ENCODE results near the gene P2RY14.
"Not testable (repeated sequence)": the region's sequence is repeated elsewhere in the genome, so short reads cannot be mapped to it uniquely, and the experiment has no call there.

P2RY14 gene

GRCh38 chr3:151197228-151197627 is 81.1 kb downstream of the P2RY14 start:
- Mint-ChIP-seq H3K36me3 (ENCODE audit: insufficient read depth) (peaks cover 35% of the 10 kb centered on the region), H3K9me3 (no peaks in the 10 kb centered on the region), H3K4me1 (ENCODE audit: low read depth in 2 of 2) (peaks cover 15 to 38% of the 10 kb centered on the region in 2 donors), H3K4me3 (no peak overlapping the region), H3K27me3 (no peaks in the 10 kb centered on the region), H3K27ac (peak overlapping the region in 1 of 2 donors; percentile 5)
- no peak for ATAC-seq (replicated peaks)
- DNase-seq: no peak

DNA sequence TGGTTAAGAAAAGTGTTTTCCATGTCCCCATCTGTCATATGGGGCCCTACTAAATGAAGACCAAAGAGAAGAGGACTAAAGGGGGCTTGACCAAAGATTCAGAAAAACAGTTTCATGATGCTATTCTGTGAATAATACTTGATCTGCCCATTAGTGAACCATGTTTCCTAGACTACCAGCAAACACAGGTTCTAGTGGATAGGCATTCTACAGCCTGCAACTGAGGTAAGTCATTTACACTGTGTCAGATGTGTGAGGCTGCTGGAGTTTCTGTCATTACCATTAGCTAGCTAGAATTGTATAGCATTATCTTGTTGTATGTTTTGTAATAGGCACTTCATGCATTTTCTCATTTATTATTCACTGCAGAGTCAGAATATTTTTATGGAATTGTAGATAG is 81.9 kb downstream of the P2RY14 start:
- H3K27me3 Mint-ChIP-seq: no peaks in the 10 kb centered on the region
- ATAC-seq (replicated peaks) (no peak), DNase-seq (no peak)
- H3K4me3 Mint-ChIP-seq: no peak overlapping the region
- peaks cover 15 to 35% of the 10 kb centered on the region in 2 donors for H3K4me1 Mint-ChIP-seq (ENCODE audit: low read depth in 2 of 2)
- peaks cover 33% of the 10 kb centered on the region for H3K36me3 Mint-ChIP-seq (ENCODE audit: insufficient read depth)
- no peaks in the 10 kb centered on the region for H3K9me3 Mint-ChIP-seq
- no peak overlapping the region for H3K27ac Mint-ChIP-seq

GRCh38 chr3:151195826-151196225 is 82.5 kb downstream of the P2RY14 start:
- Mint-ChIP-seq H3K9me3 (no peaks in the 10 kb centered on the region), H3K27ac (no peak overlapping the region), H3K4me3 (no peak overlapping the region), H3K36me3 (ENCODE audit: insufficient read depth) (peaks cover 28% of the 10 kb centered on the region), H3K4me1 (ENCODE audit: low read depth in 2 of 2) (peaks cover 12 to 29% of the 10 kb centered on the region in 2 donors), H3K27me3 (no peaks in the 10 kb centered on the region)
- ATAC-seq (replicated peaks) (no peak), DNase-seq (no peak)

GRCh38 chr3:151192545-151192944 is 85.8 kb downstream of the P2RY14 start:
- no peak for ATAC-seq (replicated peaks)
- H3K27me3 Mint-ChIP-seq: no peaks in the 10 kb centered on the region
- no peak overlapping the region for H3K27ac Mint-ChIP-seq
- H3K9me3 Mint-ChIP-seq: no peaks in the 10 kb centered on the region
- H3K4me1 Mint-ChIP-seq (ENCODE audit: low read depth in 2 of 2): peaks cover 2 to 21% of the 10 kb centered on the region in 2 donors
- H3K4me3 Mint-ChIP-seq: no peak overlapping the region
- DNase-seq: no peak
- H3K36me3 Mint-ChIP-seq (ENCODE audit: insufficient read depth): peaks cover 3% of the 10 kb centered on the region

GRCh38 chr3:151191095-151191494 is 87.2 kb downstream of the P2RY14 start:
- DNase-seq (no peak), ATAC-seq (replicated peaks) (no peak)
- Mint-ChIP-seq H3K9me3 (no peaks in the 10 kb centered on the region), H3K36me3 (ENCODE audit: insufficient read depth) (no peaks in the 10 kb centered on the region), H3K27ac (no peak overlapping the region), H3K4me1 (ENCODE audit: low read depth in 2 of 2) (peaks cover 6 to 20% of the 10 kb centered on the region in 2 donors), H3K4me3 (no peak overlapping the region), H3K27me3 (no peaks in the 10 kb centered on the region)

DNA sequence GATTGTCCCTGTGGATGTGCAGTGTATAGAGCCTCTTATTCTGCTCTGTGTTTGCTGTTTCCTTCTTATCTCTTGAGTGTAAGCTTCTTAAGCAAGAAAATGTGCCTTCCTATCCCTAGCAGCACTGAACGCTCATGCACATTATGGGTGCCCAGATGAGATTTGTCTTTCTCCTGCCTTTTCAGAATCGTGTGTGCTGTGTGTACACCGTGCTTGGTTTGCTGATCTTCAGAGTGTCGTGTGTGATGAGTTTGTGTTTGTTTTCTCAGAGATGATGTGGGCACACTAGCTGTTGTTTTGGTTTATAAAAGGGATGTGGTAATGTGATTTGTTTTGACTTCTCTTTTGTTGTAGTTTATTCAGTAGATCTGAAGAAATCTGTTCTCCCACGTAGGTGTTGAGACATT is 95.1 kb downstream of the P2RY14 start:
- Mint-ChIP-seq H3K4me1 (ENCODE audit: low read depth in 2 of 2) (peaks cover 17 to 23% of the 10 kb centered on the region in 2 donors), H3K4me3 (peak overlapping the region; percentile 43 to 53), H3K27me3 (no peaks in the 10 kb centered on the region), H3K27ac (peak overlapping the region; percentile 21 to 77), H3K9me3 (no peaks in the 10 kb centered on the region), H3K36me3 (ENCODE audit: insufficient read depth) (no peaks in the 10 kb centered on the region)
- DNase-seq: no peak
- peak; percentile 85 for ATAC-seq (replicated peaks)

GRCh38 chr3:151182349-151183079 is 95.8 kb downstream of the P2RY14 start:
- ATAC-seq (replicated peaks) (no peak), DNase-seq (no peak)
- Mint-ChIP-seq H3K27me3 (no peaks in the 10 kb centered on the region), H3K4me1 (ENCODE audit: low read depth in 2 of 2) (peaks cover 17 to 23% of the 10 kb centered on the region in 2 donors), H3K36me3 (ENCODE audit: insufficient read depth) (no peaks in the 10 kb centered on the region), H3K9me3 (no peaks in the 10 kb centered on the region), H3K27ac (peak overlapping the region; percentile 21 to 77), H3K4me3 (peak overlapping the region; percentile 6 to 53)

DNA sequence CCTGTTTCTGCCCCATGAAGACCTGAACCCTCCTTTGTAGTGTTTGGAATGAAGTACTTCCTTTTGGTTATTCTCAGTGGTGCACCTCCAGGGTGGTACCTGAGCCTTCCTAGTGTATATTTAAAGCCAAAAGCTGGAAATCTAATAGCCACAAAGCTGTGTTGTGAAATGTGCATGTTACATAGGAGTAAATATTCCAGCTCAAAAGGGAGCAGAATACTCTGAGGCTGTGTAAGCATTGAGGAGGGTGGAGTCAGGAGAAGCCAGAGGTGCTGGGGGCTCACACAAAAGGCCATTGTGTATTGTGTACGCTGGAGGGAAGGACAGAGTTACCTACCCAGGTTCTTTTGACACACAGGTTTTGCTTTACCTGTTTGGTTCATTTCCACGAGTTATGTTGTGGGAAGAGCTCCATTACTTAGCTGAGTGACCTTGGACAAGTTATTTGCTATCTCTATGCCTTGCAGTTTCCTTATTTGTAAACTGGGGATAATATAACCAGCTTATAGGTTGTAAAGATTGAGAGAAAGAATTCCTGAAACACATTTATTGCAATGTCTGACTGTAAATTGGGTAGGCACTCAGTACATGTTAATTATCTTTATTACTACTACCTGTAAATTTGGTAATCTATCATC is 100.0 kb downstream of the P2RY14 start:
- no peak overlapping the region for H3K4me3 Mint-ChIP-seq
- H3K36me3 Mint-ChIP-seq (ENCODE audit: insufficient read depth): no peaks in the 10 kb centered on the region
- peaks cover 9 to 12% of the 10 kb centered on the region in 2 donors for H3K4me1 Mint-ChIP-seq (ENCODE audit: low read depth in 2 of 2)
- no peaks in the 10 kb centered on the region for H3K9me3 Mint-ChIP-seq
- no peak overlapping the region for H3K27ac Mint-ChIP-seq
- DNase-seq (no peak), ATAC-seq (replicated peaks) (no peak)
- no peaks in the 10 kb centered on the region for H3K27me3 Mint-ChIP-seq

DNA sequence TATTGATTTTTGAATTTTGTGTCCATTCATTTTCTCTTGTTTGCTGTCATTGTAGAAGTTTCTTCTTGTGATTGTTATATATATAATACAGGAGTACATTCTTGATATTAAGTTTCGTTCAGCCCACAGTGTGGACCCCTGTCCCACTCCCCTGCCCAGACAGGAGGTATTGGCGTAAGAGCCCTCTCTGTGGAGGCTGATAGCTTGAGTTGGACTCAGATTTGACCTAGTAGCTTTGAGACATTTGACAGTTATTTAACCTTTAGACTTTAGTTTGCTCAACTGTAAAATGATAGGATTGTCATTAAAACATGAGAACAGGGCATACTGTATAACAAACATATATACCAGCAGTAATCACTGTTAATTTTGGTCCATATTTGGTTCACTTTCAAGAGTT is 102.4 kb downstream of the P2RY14 start:
- H3K27ac Mint-ChIP-seq: no peak overlapping the region

GRCh38 chr3:151174351-151174750 is 104.0 kb downstream of the P2RY14 start:
- Mint-ChIP-seq H3K9me3 (no peaks in the 10 kb centered on the region), H3K4me3 (no peak overlapping the region), H3K27ac (no peak overlapping the region), H3K27me3 (no peaks in the 10 kb centered on the region), H3K4me1 (ENCODE audit: low read depth in 2 of 2) (peaks cover 23 to 26% of the 10 kb centered on the region in 2 donors), H3K36me3 (ENCODE audit: insufficient read depth) (peaks cover 4% of the 10 kb centered on the region)
- DNase-seq: no peak
- no peak for ATAC-seq (replicated peaks)

More for the DNA sequence above, 102.4 kb downstream of the P2RY14 start:
- no peak for ATAC-seq (replicated peaks)
- Mint-ChIP-seq H3K27me3 (no peaks in the 10 kb centered on the region), H3K4me3 (no peak overlapping the region), H3K4me1 (ENCODE audit: low read depth in 2 of 2) (peaks cover 13 to 15% of the 10 kb centered on the region in 2 donors), H3K36me3 (ENCODE audit: insufficient read depth) (no peaks in the 10 kb centered on the region), H3K9me3 (no peaks in the 10 kb centered on the region)
- DNase-seq: no peak

DNA sequence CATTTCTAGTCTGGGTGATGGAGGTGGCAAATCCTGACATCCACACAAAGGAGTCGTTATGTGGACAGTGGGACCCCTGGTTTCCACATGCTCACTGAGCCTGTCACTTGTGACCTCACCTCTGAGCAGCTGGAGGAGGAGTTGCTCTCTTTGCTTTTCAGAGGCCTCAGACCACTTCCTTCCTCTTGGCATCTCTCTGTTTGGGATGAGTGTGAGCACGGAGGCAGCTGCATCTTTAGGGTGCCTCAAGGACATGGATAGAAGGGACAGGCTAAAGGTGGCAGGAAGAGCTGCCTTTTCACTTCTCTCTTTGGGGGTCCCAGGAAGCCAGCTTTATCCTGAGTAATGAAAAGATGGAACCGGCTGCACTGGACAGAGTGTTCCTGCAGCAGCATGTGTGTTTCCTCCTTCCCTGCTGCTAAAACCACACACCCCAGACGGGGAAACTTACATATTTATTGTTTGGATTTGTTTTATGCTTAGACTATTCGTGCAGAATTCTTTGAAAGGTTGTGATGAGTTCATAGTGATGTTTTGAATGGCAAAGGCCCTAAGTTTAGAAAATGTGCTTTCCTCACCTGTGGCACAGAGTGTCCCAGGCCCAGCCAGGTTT is 107.1 kb downstream of the P2RY14 start:
- peaks cover 4% of the 10 kb centered on the region for H3K36me3 Mint-ChIP-seq (ENCODE audit: insufficient read depth)

DNA sequence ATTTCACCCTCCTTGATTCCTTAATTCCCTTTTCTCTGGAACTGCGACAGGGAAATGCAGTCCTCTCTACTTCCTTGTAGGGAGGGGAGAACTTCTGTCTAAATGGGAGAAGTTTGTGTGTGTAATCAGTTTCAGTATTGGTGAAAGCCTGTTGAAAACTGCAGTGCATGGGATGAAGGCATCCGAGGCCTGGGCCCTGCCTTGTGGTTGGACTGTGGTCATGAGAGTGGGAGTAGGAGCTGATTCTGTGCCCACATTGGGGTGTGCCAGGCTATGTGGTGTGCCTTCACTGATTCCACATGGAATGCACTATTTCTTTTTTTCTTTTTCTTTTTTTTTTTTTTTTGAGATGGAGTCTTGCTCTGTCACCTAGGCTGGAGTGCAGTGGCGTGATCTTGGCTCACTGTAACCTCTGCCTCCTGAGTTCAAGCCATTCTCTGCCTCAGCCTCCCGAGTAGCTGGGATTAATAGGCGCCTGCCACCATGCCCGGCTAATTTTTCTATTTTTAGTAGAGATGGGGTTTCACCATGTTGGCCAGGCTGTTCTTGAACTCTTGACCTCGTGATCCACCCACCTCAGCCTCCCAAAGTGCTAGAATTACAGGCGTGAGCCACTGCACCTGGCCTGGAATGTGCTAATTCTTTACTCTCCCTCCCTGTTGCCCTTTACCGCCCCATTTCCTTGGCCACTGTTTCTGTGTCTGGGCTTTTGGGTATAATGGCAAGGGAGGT is 108.2 kb downstream of the P2RY14 start:
- Mint-ChIP-seq H3K4me1 (ENCODE audit: low read depth in 2 of 2) (peaks cover 27 to 28% of the 10 kb centered on the region in 2 donors), H3K4me3 (peak overlapping the region; percentile 64 to 68), H3K27ac (peak overlapping the region; percentile 89 to 90)
- not testable (repeated sequence) for H3K9me3 Mint-ChIP-seq; H3K36me3 Mint-ChIP-seq (ENCODE audit: insufficient read depth); ATAC-seq (replicated peaks); H3K27me3 Mint-ChIP-seq; DNase-seq

More for the DNA sequence above, 107.1 kb downstream of the P2RY14 start:
- Mint-ChIP-seq H3K4me3 (peak overlapping the region; percentile 64 to 68), H3K4me1 (ENCODE audit: low read depth in 2 of 2) (peaks cover 27 to 28% of the 10 kb centered on the region in 2 donors), H3K9me3 (no peaks in the 10 kb centered on the region), H3K27ac (peak overlapping the region; percentile 89 to 90), H3K27me3 (no peaks in the 10 kb centered on the region)
- peak; percentile 78 for ATAC-seq (replicated peaks)
- peak in 2 of 3 experiments; percentile 9 to 10 for DNase-seq

GRCh38 chr3:151169262-151169947 is 108.9 kb downstream of the P2RY14 start:
- H3K9me3 Mint-ChIP-seq: no peaks in the 10 kb centered on the region
- no peak for ATAC-seq (replicated peaks)
- DNase-seq: no peak
- H3K27me3 Mint-ChIP-seq: no peaks in the 10 kb centered on the region
- H3K4me3 Mint-ChIP-seq: no peak overlapping the region
- no peak overlapping the region for H3K27ac Mint-ChIP-seq
- H3K36me3 Mint-ChIP-seq (ENCODE audit: insufficient read depth): peaks cover 4% of the 10 kb centered on the region
- peaks cover 27 to 28% of the 10 kb centered on the region in 2 donors for H3K4me1 Mint-ChIP-seq (ENCODE audit: low read depth in 2 of 2)
